Heart left ventricle (tissue), 16 donors: Measurements from ENCODE around the gene SLC32A1. TPM values are rescaled to one million over a fixed set of nuclear protein-coding genes. Genes with fewer than 3 reads are reported as not detected.

Experiments
- ATAC-seq, 4 donors: fragments of 200-7000 bp; cut with Tn5 transposase; one replicate each; pipeline ENCODE4 v1.9.1; 2020 to 2022; ENCODE audit warnings: moderate library complexity in 4 of 4, mild to moderate bottlenecking in 3 of 4, moderate number of reproducible peaks in 1 of 4
- DNase-seq, 5 donors: peaks; one replicate each; pipeline ENCODE4 v3.0.0-alpha.2; 2020
- H3K27ac ChIP-seq, 12 donors: fragments of 200-600 bp; sonication (generic) in 4 of 12; one replicate each; pipeline versions ENCODE4 v1.5.0 to v1.8.0; 2016 to 2022; ENCODE audit warnings: mild to moderate bottlenecking in 2 of 12
- H3K27me3 ChIP-seq, 9 donors: fragments of 200-600 bp; sonication (generic) in 2 of 9; one replicate each; pipeline versions ENCODE4 v1.5.1 to v1.8.0; 2016 to 2022; ENCODE audit warnings: mild to moderate bottlenecking in 3 of 9
- H3K36me3 ChIP-seq, 9 donors: fragments of 200-600 bp; sonication (generic) in 2 of 9; one replicate each; pipeline versions ENCODE4 v1.5.0 to v1.8.0; 2018 to 2022; ENCODE audit warnings: mild to moderate bottlenecking in 2 of 9
- H3K4me1 ChIP-seq, 12 donors: fragments of 200-600 bp; sonication (generic) in 4 of 12; one replicate each; pipeline versions ENCODE4 v1.5.0 to v1.8.0; 2016 to 2022; ENCODE audit warnings: mild to moderate bottlenecking in 3 of 12
- H3K4me3 ChIP-seq, 12 donors: fragments of 200-600 bp; sonication (generic) in 4 of 12; one replicate each; pipeline versions ENCODE4 v1.5.0 to v1.8.0; 2017 to 2022; ENCODE audit warnings: mild to moderate bottlenecking in 9 of 12, moderate library complexity in 4 of 12
- H3K9me3 ChIP-seq, 12 donors: fragments of 200-600 bp; sonication (generic) in 4 of 12; one replicate each; pipeline versions ENCODE4 v1.5.0 to v1.8.0; 2016 to 2022; ENCODE audit warnings: mild to moderate bottlenecking in 1 of 12
- CTCF ChIP-seq, 12 donors: fragments of 200-600 bp; sonication (generic) in 4 of 12; IDR thresholded peaks; one replicate each; pipeline versions ENCODE4 v1.5.0 to v1.8.0; 2018 to 2022; ENCODE audit warnings: antibody characterized with exemption in 12 of 12, mild to moderate bottlenecking in 5 of 12
- POLR2A ChIP-seq, 2 donors: fragments of 450-650 bp; IDR thresholded peaks; one replicate each; pipeline ENCODE4 v1.6.1; 2017; ENCODE audit warnings: antibody characterized with exemption in 2 of 2, mild to moderate bottlenecking in 2 of 2, moderate library complexity in 2 of 2
- WGBS, 4 donors: extraction: QIAGEN DNeasy Blood & Tissue Kit in 2 of 4; methylation state at CpG; one replicate each; pipeline versions ENCODE4 v1.1.5 to v1.1.7; 2013 to 2018; 5-methylcytosine and 5-hydroxymethylcytosine counted together
- intact Hi-C, 10 donors: fragments of 100-400 bp; cut with DNase I; formaldehyde crosslinking; loops; one replicate each; pipeline versions ENCODE4 v1.11.1 to v1.14.2; 2022
- polyA plus RNA-seq, 2 donors: library from polyadenylated mRNA; stranded (reverse); fragments of 200-250 nt; gene quantifications; one replicate each; pipeline ENCODE4 v1.2.3, GENCODE V29; 2013
- total RNA-seq, 9 donors: library from RNA; depleted of rRNA in 2 of 9; stranded (reverse); fragments of >200 nt in 2 of 9; fragmentation: NEBNext Ultra II Directional in 3 of 9; extraction: Animal tissue kit (Norgen Biotek cat#: 25700) in 3 of 9; gene quantifications; one replicate each; pipeline versions ENCODE4 v1.1.0 to v1.2.4, GENCODE V29; 2016 to 2023
- donor health status: ischemic (EF 13 %, LVEDD 7.1; RV severe dilation, severe dysfunction).
- donor health status: healthy with polysubstance abuse.
- donor health status: DM: no; HTN: yes; CAD: no.
- donor health status: DM: no; HTN: no; CAD: no.
- donor health status: ischemic (EF 25% LVEDD 6.9; RV normal size, moderate dysfunction).
- donor health status: ischemic (EF 25% LVEDD 5.7; RV mildly dilated, moderate dysfunction).
- donor health status: healthy.
- donor health status: DM: yes; HTN: yes; CAD: no.
- donor health status: ischemic (EF 35%, LVEDD 5.7; RV mildly dilated, moderate dysfunction).
- donor health status: nonischemic (EF 11% LVEDD 7.7; RV severe dilation, severe dysfunction).
- donor health status: DM: yes; HTN: yes; CAD: no.
- donor health status: PGD.
- donor health status: ischemic (EF 29% LVEDD 5.4; RV normal size, mild dysfunction).
- donor health status: nonischemic (EF 23%, LVEDD 6.1; RV moderate dilation, normal function).

The SLC32A1 gene
- total and polyA plus RNA-seq, 11 donors, result not detected

- peaks cover 0 to 97% (median 81%) of the 10 kb centered on the region in 9 donors for H3K36me3 ChIP-seq
- H3K27ac ChIP-seq, result no peak overlapping the region
- 85 to 97% (median 93%) methylated on average over 7 of the region's 7 CpGs for WGBS, 4 donors
- no peak for DNase-seq
- H3K4me1 ChIP-seq, result no peaks in the 10 kb centered on the region
- H3K27me3 ChIP-seq, result no peaks in the 10 kb centered on the region
- H3K9me3 ChIP-seq, result peaks cover 0 to 9% (median 0%) of the 10 kb centered on the region in 12 donors
- intact Hi-C loops, result no loop called here
- TF ChIP-seq CTCF (IDR thresholded peaks at IDR 0.05) (no peak), POLR2A (IDR thresholded peaks at IDR 0.05) (no peak)
- no peak overlapping the region for H3K4me3 ChIP-seq
- no peak for ATAC-seq
These were observed 47.3 kb downstream of the SLC32A1 start for GRCh38 chr20:38771621-38772020.

- no peak overlapping the region for H3K27ac ChIP-seq
- WGBS, 4 donors, result 94 to 97% (median 95%) methylated on average over 2 of the region's 2 CpGs
- H3K36me3 ChIP-seq, result peaks cover 0 to 72% (median 59%) of the 10 kb centered on the region in 9 donors
- peaks cover 0 to 9% (median 0%) of the 10 kb centered on the region in 12 donors for H3K9me3 ChIP-seq
- no peak overlapping the region for H3K4me3 ChIP-seq
- intact Hi-C loops, result no loop called here
- ATAC-seq, result no peak
- H3K4me1 ChIP-seq, result no peaks in the 10 kb centered on the region
- TF ChIP-seq POLR2A (IDR thresholded peaks at IDR 0.05), result no peak
- TF ChIP-seq CTCF (IDR thresholded peaks at IDR 0.05), result no peak
- no peaks in the 10 kb centered on the region for H3K27me3 ChIP-seq
- no peak for DNase-seq
These were observed 49.9 kb downstream of the SLC32A1 start for GRCh38 chr20:38774167-38774566.

GRCh38 chr20:38776363-38776762 lies 52.1 kb downstream of the SLC32A1 start:
- no peak for ATAC-seq
- no peaks in the 10 kb centered on the region for H3K27me3 ChIP-seq
- no peak overlapping the region for H3K27ac ChIP-seq
- WGBS, 4 donors, result 94 to 98% (median 97%) methylated on average over 11 of the region's 11 CpGs
- H3K9me3 ChIP-seq, result peaks cover 0 to 9% (median 0%) of the 10 kb centered on the region in 12 donors
- intact Hi-C loops, result no loop called here
- no peak for TF ChIP-seq CTCF (IDR thresholded peaks at IDR 0.05)
- no peak for TF ChIP-seq POLR2A (IDR thresholded peaks at IDR 0.05)
- H3K36me3 ChIP-seq, result peaks cover 0 to 50% (median 38%) of the 10 kb centered on the region in 9 donors
- no peak for DNase-seq
- H3K4me1 ChIP-seq, result no peaks in the 10 kb centered on the region
- H3K4me3 ChIP-seq, result no peak overlapping the region

Other genes starting within 250 kb of the SLC32A1 start
- not detected for gene ADIG, start 143.3 kb upstream of the SLC32A1 start, total RNA-seq
- gene ADIG, start 143.3 kb upstream of the SLC32A1 start, polyA plus RNA-seq, result not detected
- not detected for gene ARHGAP40, start 122.7 kb upstream of the SLC32A1 start, total RNA-seq
- under 1 TPM in 1 of 2 donors, not detected in 1; 0.03 TPM for gene ARHGAP40, start 122.7 kb upstream of the SLC32A1 start, polyA plus RNA-seq
- 1 to 10 TPM; 2.3 to 4.1 (median 3.5) TPM for gene ACTR5, start 24.0 kb downstream of the SLC32A1 start, total RNA-seq
- gene ACTR5, start 24.0 kb downstream of the SLC32A1 start, polyA plus RNA-seq, result 1 to 10 TPM; 2.4 to 6.4 TPM
- gene PPP1R16B, start 81.2 kb downstream of the SLC32A1 start, total RNA-seq, result 10 to 100 TPM in 1 of 9 donors, 1 to 10 TPM in 8; 3.4 to 11.8 (median 6.9) TPM
- 10 to 100 TPM in 1 of 2 donors, 1 to 10 TPM in 1; 1.9 to 12.2 TPM for gene PPP1R16B, start 81.2 kb downstream of the SLC32A1 start, polyA plus RNA-seq
- 1 to 10 TPM in 2 of 9 donors, under 1 TPM in 7; 0.11 to 4.7 (median 0.56) TPM for gene FAM83D, start 201.9 kb downstream of the SLC32A1 start, total RNA-seq
- 1 to 10 TPM in 1 of 2 donors, not detected in 1; 1.3 TPM for gene FAM83D, start 201.9 kb downstream of the SLC32A1 start, polyA plus RNA-seq
- gene DHX35, start 237.9 kb downstream of the SLC32A1 start, total RNA-seq, result 10 to 100 TPM in 8 of 9 donors, 1 to 10 TPM in 1; 9.9 to 41.7 (median 11.2) TPM
- gene DHX35, start 237.9 kb downstream of the SLC32A1 start, polyA plus RNA-seq, result 1 to 10 TPM; 6.0 to 7.9 TPM